GM19351 (cell line): ENCODE data around the gene MFGE8.
A peak's percentile ranks its signal among the peaks of the same experiment; 100 is the strongest.

Experiments
- ATAC-seq: cut with Tn5 transposase; IDR thresholded peaks from one replicate; pipeline ENCODE4 v1.9.1; 2021; ENCODE audit warnings: mild to moderate bottlenecking, moderate library complexity; ENCODE audit not compliant: unreplicated experiment

Gene MFGE8

DNA sequence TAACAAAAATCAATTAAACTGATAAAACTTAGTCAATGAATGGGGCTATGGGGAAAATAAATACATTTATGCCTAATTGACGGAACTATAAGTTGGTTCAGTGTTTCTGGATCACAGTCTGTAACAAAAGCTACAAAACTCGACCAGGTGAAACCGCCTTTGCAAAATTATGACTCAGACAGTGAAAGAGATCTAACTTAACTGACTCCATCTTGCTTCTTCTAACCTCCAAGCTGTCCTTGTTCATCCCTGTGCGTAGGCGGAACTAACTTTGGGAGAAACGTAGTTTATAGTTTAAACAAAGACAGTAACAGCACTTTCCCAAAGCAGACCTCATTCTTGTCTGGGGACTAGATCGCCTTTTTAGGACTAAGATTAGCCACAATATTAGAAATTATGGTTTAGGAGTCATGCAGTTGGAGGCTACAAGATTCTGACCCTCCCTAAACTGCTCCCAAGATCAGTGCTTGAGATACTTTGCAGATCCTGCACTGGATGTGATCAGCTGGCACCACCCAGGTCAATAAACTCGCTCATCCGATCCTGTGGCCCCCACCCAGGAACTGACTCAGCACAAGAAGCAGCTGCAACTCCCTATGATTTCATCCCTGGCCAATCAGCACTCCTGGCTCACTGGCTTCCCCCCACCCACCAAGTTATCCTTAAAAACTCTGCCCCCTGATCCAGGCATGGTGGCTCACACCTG lies 7.2 kb upstream of the MFGE8 start:
- ATAC-seq, result no peak

DNA sequence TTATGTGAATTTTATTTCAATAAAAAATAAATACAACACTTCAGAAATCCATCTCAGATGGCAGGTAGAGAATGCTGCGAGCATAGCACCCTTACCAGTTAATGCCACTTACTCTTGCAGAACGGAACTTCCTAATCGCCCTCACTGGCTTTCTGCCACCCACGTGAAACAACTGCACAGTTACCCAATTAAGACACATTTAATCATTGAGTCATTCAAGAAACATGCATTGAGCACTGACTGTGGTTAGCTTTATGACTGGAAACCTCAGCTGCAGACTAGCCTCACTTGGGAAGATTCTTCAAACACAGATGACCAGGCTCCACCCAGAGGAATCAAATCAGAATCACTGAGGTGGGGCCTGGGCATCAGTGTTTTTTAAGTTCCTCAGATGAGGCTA lies 5.6 kb upstream of the MFGE8 start:
- peak; percentile 57 for ATAC-seq

- no peak for ATAC-seq
Measured at GRCh38 chr15:88917760-88918159, 4.6 kb upstream of the MFGE8 start.

DNA sequence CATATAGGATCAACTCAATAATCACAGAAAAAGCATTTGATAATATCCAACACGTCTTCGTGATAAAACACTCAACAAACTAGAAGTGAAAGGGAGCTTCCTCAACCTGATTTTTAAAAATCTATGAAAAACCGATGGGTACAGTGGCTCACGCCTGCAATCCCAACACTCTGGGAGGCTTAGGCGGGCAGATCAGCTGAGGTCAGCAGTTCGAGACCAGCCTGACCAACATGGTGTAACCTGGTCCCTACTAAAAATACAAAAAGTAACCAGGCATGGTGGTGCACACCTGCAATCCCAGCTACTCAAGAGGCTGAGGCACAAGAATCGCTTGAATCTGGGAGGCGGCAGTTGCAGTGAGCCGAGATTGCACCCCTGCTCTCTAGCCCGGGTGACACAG lies 2.2 kb upstream of the MFGE8 start:
- no peak for ATAC-seq

DNA sequence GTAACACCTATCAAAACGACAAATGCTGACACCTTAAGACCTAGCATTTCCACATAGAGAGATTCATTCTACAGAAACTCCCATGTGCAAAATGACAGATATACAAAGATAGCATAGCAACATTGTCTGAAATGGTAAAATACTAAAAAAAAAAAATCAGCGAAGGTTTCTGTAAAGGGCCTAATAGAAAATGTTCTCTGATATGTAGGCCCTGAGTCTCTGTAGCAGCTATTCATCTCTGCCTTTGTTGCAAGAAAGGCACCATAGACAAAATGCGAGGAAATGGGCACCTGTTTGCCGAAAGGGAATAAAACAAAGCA lies 631 bp upstream of the MFGE8 start:
- ATAC-seq, result no peak

- no peak for ATAC-seq
Measured at GRCh38 chr15:88912500-88912921, 668 bp downstream of the MFGE8 start.

DNA sequence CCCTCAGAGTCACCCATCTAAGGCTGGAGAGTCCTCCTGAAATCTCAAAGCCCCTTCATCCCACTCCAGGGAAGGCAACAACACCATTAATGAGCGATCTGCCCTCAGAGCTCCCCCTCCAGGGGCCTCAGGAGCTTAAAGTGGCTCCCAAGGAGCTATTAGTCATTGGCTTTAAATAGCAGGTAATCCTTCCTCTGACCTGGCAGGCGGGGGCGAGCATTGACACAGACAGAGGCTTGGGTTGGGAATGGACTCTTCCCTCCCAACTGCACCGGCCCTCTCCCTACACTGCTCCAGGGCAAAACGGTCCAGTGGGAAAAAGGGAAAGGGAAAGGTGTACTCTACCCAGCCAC lies 1.4 kb downstream of the MFGE8 start:
- ATAC-seq, result no peak

DNA sequence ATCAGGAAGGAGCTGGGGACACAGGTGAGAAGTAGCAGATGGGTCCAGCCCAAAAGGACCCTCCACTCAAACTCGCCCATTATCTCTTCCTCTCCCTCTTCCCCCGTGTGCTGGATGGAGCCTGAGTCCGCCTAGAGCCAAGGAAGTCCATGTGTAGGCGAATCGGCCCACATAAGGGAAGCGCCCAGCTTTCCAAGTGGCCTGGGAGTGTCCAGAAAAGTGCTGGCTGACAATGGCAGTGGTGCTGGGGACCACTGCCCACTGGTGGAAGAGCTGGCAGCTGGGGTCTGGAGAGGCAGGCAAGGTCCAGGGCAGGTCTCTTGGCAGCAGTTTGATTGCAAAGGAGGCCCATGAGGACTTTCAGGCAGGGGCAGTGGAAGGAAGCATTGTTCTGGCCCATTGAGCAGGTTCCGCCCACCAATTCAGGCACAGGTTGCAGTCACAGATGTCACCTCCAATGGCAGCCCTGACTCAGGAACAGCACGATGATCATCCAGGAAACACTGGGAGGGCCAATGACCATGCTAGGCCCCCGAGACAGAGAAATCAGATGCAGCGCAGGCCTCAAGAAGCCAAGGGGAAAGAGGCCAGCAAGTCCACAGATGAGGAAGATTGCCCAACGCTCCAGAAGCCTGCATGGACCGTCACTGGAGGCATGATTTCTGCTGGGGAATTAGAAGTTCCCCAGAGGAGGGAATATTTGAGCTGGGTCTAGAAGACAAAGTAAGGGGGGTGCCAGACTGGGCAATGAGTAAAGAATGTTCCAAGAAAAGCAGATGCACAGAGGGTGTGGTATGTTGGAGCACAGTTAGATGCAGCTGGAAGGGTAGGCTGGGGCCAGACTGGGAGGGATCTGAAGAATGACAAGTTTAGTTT lies 3.0 kb downstream of the MFGE8 start:
- ATAC-seq, result no peak

DNA sequence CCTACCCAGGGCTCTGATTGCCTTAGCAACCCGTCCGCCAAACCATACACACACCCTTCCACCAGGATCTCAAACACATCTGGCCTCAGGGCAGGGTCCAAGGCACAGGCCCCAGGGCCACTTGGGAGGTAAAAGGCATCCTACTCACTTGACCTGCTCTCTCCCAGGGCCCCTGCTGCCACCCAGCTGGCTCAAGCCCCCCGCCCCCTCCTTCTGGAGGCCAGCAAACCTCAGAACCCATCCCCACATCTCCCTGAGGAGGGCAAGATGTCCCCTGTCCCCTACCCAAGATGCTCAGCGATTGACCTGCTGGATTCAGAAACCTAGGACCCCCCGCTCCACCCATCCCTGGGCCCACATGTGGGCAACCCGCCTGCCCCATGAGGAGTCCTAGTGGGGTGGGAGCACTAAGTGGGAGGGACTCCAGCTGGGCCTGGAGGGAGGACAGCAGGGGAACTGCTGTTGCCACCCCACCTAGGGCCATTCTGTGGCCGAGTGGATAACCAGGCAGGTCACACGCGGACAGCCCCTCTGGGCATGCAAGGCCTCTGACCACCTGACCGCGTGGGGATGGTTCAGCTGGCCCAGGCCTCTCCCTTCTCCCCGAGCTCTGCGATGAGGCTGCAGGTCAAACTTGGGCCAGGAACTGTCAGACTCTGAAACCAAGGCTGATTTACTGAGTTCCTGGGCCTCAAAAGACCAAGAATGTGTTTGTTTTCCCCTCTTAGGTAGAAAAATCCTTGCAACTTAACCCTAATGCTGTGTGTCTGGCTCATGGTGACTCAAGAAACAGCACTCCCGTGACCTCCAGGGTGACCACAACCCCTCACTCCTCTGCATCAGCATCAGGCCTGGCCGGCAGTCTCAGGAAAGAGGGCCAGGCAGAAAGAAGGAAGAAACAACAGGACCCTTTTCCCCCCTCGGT lies 4.2 kb downstream of the MFGE8 start:
- no peak for ATAC-seq

DNA sequence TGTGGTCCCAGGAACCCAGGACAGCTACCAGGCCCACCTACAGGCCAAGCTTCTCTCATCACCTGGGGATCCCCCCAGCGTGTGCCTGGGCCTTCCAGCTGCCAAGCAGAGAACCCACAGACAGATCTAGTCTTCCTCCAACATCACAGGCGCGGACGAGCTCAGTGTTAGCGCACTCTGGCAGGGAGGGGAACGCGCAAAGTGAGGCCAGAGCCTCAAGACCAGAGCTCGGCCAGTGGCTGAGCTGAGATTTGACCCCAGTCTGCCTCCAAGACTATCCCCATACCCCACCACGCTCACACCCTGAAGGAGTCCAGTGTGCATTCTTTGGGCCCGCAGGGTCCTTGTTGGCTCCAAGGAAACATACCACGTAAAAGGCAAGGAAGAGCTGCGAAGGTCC lies 5.1 kb downstream of the MFGE8 start:
- no peak for ATAC-seq

GRCh38 chr15:88907111-88907510 lies 6.1 kb downstream of the MFGE8 start:
- ATAC-seq, result no peak

- ATAC-seq, result no peak
Measured at GRCh38 chr15:88906551-88906950, 6.6 kb downstream of the MFGE8 start.

GRCh38 chr15:88906130-88906529 lies 7.0 kb downstream of the MFGE8 start:
- ATAC-seq, result no peak

- no peak for ATAC-seq
Measured at GRCh38 chr15:88905576-88905975, 7.6 kb downstream of the MFGE8 start.

- peak; percentile 86 for ATAC-seq
Measured at GRCh38 chr15:88904624-88905327, 8.4 kb downstream of the MFGE8 start.

DNA sequence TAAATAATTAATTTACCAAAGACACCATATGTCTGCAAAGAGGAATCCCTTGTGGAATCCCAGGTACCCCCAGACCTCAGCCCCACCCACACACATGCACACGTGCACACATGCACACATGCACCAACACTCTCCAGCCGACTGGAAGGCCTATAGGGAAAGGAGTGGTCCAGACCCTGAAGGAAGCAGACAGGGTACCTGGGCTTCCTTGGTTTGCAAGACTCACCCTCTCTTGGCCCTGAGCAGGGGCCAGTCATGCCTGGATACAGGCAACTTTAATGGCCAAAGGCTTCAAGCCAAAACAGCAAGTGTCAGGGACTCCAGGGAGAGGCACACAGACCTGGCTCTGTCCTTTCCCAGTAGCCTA lies 8.9 kb downstream of the MFGE8 start:
- ATAC-seq, result peak; percentile 14

GRCh38 chr15:88902846-88903245 lies 10.3 kb downstream of the MFGE8 start:
- no peak for ATAC-seq

DNA sequence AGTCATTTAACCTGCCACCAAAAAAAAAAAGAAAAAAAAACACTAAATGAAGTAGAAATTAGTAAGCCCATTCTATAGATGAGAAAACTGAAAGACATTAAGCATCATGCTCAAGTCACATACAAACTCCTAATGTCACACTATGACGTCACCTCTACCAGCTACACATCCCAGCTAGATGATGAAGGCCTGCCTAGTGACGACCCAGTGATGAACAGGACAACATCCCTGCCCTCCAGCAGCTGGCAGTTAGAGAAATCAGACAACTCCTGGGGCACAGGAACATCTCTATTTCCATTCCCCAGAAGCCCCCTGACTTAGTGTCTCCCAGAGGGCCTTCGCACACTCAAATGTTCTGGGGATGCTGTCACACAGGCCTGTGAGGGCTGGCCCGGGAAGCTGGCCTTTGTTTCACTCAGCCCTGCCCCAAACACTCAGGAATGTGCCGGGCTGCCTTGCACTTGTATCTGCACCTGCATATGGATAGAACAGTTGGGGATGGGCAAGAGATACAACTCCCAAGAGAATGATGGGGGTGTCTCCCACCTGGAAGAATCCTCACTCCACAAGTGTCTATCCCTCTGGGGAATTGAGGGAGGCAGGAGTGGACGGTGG lies 10.9 kb downstream of the MFGE8 start:
- no peak for ATAC-seq

DNA sequence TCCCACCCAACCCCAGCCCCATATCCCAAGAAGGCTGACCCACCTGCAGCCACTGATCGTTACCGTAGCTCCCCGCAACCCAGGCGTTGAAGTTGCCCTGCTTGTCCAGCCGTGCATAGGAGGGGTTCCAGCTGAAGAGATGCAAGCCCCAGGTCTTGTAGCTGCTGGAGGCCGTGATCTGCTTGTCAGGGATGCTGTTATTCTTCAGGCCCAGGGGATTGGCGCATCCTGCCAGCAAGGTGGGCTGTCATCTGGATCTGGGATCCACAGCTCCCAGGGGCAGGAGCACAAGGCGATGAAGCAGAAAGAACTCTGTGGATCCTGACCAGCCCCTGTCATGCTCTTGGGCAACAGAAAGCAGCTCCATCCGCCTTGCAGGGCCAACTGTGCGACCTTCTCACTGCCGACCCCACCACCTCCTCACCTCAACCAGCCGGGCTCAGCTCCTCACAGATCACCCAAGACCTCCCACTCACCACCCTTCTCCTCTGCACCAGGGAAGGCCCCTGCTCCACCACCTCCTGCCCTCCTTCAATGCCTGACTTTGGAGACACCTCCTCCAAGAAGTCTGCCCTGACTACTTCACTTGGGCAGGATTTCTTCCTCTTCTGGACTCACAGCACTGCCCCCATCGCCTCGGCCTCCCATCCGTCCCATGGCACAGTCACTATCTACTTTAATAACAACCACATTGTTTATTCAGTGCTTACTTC lies 11.5 kb downstream of the MFGE8 start:
- ATAC-seq, result no peak

DNA sequence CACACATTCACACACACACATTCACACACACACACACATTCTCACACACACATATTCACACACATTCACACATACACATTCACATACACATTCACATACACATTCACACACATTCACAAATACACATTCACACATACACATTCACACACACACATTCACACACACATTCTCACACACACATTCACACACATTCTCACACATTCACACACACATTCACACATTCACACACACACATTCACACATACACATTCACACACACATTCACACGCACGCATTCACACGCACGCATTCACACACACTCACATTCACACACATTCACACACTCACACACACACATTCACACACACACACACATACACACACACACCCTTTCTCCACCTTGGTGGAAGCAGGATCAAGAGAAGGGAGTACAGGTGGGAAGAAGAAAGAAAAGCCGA lies 12.2 kb downstream of the MFGE8 start:
- no peak for ATAC-seq
